Activated CD8-positive, alpha-beta T cell treated with anti-CD3 and anti-CD28 coated beads for 36 hours (primary cell): ENCODE data around the gene MAPK6. TPM values are rescaled to one million over a fixed set of nuclear protein-coding genes. Genes with fewer than 3 reads are reported as not detected.
"Not testable (repeated sequence)": the region's sequence is repeated elsewhere in the genome, so short reads cannot be mapped to it uniquely, and the experiment has no call there.

Source experiments
- ATAC-seq: fragments of 200-7000 bp; cut with Tn5 transposase; one replicate; pipeline ENCODE4 v1.10.0; 2021; ENCODE audit warnings: mild to moderate bottlenecking, moderate library complexity
- CTCF ChIA-PET: fragments of 350-600 bp; sonication (Branson Sonifier 250); formaldehyde crosslinking; loops from one replicate; lab custom pipeline; 2021; ENCODE audit warnings: antibody characterized with exemption; lab: Charles Lee
- POLR2A ChIA-PET: fragments of 350-600 bp; sonication (Branson Sonifier 250); formaldehyde crosslinking; loops from one replicate; lab custom pipeline; 2021; ENCODE audit warnings: antibody characterized with exemption; lab: Charles Lee
- DNase-seq: peaks from one replicate; pipeline ENCODE4 v3.0.0-alpha.2; 2020
- H3K27ac Mint-ChIP-seq: one replicate; pipeline ENCODE4 v1.8.0; 2021; ENCODE audit warnings: mild to moderate bottlenecking, mixed read lengths
- H3K27me3 Mint-ChIP-seq: one replicate; pipeline ENCODE4 v1.8.0; 2021; ENCODE audit warnings: mixed read lengths
- H3K36me3 Mint-ChIP-seq: one replicate; pipeline ENCODE4 v1.8.0; 2021; ENCODE audit warnings: low read depth, mixed read lengths
- H3K4me1 Mint-ChIP-seq: one replicate; pipeline ENCODE4 v1.8.0; 2021; ENCODE audit warnings: low read depth, mixed read lengths
- H3K4me3 Mint-ChIP-seq: one replicate; pipeline ENCODE4 v1.8.0; 2021; ENCODE audit warnings: mild to moderate bottlenecking, moderate library complexity, mixed read lengths
- H3K9me3 Mint-ChIP-seq: one replicate; pipeline ENCODE4 v1.8.0; 2021; ENCODE audit warnings: mixed read lengths
- intact Hi-C: fragments of 100-400 bp; cut with micrococcal nuclease; formaldehyde crosslinking; loops from one replicate; pipeline ENCODE4 v1.10.0; 2022
- total RNA-seq, 2 experiments: library from RNA; stranded (reverse); gene quantifications; one replicate each; pipeline ENCODE4 v1.2.3, GENCODE V29; 2021
- TF ChIP-seq, protein P1 (sequence below): fragments of 200-600 bp; IDR thresholded peaks from one replicate; pipeline ENCODE4 v1.8.0; 2022; ENCODE audit warnings: antibody characterized with exemption, mild to moderate bottlenecking

Gene MAPK6
- total RNA-seq, 2 experiments from 2014 or later = 40.5 to 42.2 TPM

DNA sequence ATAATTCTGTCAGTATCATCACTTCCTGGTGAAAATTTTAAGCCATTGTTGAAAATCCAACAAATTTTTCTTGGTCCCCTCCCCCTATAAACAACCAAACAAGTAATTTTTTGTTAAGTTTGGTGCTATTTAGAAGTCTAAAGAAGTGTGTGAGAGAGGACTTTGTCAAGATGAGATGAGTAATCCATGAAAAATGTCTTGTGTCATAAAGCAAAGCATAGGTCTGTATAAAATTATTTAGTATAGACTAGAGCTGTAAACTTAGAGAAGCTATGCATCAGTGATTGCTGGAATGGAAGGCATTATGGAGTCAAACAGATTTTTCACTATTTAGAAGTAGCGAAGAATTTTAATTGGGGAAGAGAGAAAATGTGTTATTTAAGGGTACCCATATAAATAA is 31.4 kb downstream of the MAPK6 start:
- no peak overlapping the region for H3K4me3 Mint-ChIP-seq
- CTCF ChIA-PET = interaction anchor here (1.1 kb wide), 1 partner anchor 126 kb away, joined by 3 read pairs; no protein-coding TSS in a partner anchor
- H3K27me3 Mint-ChIP-seq = no peaks in the 10 kb centered on the region
- intact Hi-C loops = no loop called here
- no peak overlapping the region for H3K27ac Mint-ChIP-seq
- DNase-seq (no peak), ATAC-seq (no peak)
- H3K36me3 Mint-ChIP-seq = peaks cover 40% of the 10 kb centered on the region
- H3K4me1 Mint-ChIP-seq = peaks cover 19% of the 10 kb centered on the region
- POLR2A ChIA-PET = interaction anchor here (1.3 kb wide), 1 partner anchor 78 kb away, joined by 3 read pairs; no protein-coding TSS in a partner anchor
- TF ChIP-seq, protein P1, sequence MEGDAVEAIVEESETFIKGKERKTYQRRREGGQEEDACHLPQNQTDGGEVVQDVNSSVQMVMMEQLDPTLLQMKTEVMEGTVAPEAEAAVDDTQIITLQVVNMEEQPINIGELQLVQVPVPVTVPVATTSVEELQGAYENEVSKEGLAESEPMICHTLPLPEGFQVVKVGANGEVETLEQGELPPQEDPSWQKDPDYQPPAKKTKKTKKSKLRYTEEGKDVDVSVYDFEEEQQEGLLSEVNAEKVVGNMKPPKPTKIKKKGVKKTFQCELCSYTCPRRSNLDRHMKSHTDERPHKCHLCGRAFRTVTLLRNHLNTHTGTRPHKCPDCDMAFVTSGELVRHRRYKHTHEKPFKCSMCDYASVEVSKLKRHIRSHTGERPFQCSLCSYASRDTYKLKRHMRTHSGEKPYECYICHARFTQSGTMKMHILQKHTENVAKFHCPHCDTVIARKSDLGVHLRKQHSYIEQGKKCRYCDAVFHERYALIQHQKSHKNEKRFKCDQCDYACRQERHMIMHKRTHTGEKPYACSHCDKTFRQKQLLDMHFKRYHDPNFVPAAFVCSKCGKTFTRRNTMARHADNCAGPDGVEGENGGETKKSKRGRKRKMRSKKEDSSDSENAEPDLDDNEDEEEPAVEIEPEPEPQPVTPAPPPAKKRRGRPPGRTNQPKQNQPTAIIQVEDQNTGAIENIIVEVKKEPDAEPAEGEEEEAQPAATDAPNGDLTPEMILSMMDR = no peak
- no peaks in the 10 kb centered on the region for H3K9me3 Mint-ChIP-seq

DNA sequence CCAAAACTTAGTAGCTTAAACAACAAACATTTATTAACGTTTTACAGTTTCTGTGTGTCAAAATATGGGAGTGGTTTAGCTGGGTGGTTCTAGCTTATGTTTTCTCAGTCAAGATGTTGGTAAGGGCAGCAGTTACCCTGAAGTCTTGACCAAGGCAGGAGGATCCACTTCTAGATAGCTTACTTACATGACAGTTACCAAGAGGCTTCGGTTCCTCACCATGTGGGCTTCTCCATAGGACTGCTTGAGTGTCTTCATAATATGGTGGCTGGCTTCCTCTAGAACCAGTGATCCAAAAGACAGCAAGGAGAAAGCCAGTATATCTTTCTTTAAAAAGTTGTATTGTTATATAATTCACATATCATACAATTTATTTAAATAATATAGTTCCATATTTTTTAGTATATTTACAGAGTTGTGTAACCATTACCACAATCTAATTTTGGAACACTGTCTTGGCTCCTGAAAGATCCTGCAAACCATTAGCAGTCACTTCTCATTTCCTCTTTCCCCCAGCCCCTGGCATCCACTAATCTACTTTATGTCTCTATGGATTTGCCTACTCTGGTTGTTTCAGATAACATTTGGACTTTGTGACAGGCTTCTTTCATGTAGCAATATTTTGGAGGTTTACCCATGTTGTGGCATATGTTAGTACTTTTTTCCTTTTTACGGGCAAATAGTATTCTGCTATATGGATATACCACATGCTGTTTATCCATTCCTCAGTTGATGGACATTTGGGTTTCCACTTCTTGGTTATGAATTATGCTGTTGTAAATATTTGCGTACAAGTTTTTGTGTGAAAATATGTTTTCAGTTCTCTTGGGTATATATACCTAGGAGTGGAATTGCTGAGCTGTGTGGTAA is 33.3 kb downstream of the MAPK6 start:
- DNase-seq (no peak), ATAC-seq (no peak)
- ChIA-PET POLR2A (no interaction called here), CTCF (interaction anchor here (1.1 kb wide), 1 partner anchor 26 kb away, joined by 5 read pairs; no protein-coding TSS in a partner anchor)
- Mint-ChIP-seq H3K9me3 (no peaks in the 10 kb centered on the region), H3K4me1 (peaks cover 4% of the 10 kb centered on the region), H3K36me3 (peaks cover 34% of the 10 kb centered on the region), H3K27ac (no peak overlapping the region), H3K27me3 (no peaks in the 10 kb centered on the region), H3K4me3 (no peak overlapping the region)
- TF ChIP-seq, protein P1 = no peak
- intact Hi-C loops = no loop called here

DNA sequence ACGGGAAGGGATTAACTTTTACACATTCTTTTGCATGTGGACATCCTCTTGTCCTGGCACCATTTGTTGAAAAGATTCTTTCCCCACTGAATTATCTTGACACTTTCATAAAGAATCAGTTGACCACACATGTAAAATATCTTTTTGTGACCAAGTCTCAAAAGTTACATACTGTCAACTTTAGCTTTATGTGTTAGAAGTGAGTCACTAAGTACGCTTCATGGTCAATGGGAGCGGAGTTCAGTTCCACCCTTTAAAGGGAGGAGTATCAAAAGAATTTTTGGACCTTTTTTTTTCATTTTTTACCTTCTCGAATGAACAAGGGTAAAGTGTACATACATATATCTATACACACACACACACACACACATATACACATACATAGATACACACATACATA is 35.4 kb downstream of the MAPK6 start:
- Mint-ChIP-seq H3K4me1 (no peaks in the 10 kb centered on the region), H3K9me3 (no peaks in the 10 kb centered on the region), H3K36me3 (peaks cover 32% of the 10 kb centered on the region), H3K27me3 (no peaks in the 10 kb centered on the region), H3K4me3 (no peak overlapping the region), H3K27ac (no peak overlapping the region)
- TF ChIP-seq, protein P1 = no peak
- ChIA-PET POLR2A (interaction anchor here (0.5 to 1.3 kb wide), 2 partner anchors 8 to 65 kb away, joined by 3 to 4 read pairs; no protein-coding TSS in a partner anchor), CTCF (interaction anchor here (0.6 to 2.0 kb wide), 2 partner anchors 24 to 154 kb away, joined by 3 to 8 read pairs; no protein-coding TSS in a partner anchor)
- intact Hi-C loops = no loop called here
- DNase-seq (no peak), ATAC-seq (no peak)

DNA sequence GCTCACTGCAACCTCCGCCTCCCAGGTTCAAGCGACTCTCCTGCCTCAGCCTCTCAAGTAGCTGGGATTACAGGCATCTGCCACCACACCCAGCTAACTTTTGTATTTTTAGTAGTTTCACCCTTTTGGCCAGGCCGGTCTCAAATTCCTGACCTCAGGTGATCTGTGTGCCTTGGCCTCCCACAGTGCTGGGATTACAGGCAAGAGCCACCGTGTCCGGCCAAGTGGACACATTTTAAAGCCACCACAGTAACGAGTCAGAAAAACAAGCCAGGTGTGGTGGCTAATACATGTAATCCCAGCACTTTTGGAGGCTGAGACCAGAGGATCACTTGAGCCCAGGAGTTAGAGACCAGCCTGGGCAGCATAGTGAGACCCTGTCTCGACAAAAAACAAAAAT is 35.8 kb downstream of the MAPK6 start:
- H3K27me3 Mint-ChIP-seq, H3K27ac Mint-ChIP-seq, H3K4me3 Mint-ChIP-seq, DNase-seq, intact Hi-C loops, ATAC-seq, H3K4me1 Mint-ChIP-seq, H3K9me3 Mint-ChIP-seq: not testable (repeated sequence)
- CTCF ChIA-PET = interaction anchor here (2.0 kb wide), 1 partner anchor 24 kb away, joined by 8 read pairs; no protein-coding TSS in a partner anchor
- H3K36me3 Mint-ChIP-seq = peaks cover 32% of the 10 kb centered on the region
- POLR2A ChIA-PET = interaction anchor here (0.5 to 1.3 kb wide), 2 partner anchors 9 to 65 kb away, joined by 3 to 4 read pairs; no protein-coding TSS in a partner anchor

DNA sequence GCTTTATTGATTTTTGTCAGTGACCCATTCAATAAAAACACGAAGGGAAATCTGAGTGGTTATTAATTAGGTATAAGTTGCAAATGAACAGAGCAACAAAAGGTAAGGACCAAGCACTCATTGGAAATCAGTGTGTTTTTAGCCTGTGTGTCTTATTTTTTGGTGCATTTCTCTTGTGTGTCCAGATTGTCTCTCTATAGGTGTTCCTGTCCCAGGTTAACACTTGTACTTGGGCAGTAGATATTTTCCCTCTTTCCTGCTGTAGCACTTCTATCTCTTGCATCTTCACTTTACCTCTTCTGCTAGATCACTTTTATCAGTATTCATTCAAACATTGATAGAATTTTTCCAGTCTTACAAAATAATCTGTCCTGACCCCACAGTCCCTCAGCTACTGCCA is 37.0 kb downstream of the MAPK6 start:
- H3K4me3 Mint-ChIP-seq = no peak overlapping the region
- no peaks in the 10 kb centered on the region for H3K9me3 Mint-ChIP-seq
- H3K4me1 Mint-ChIP-seq = no peaks in the 10 kb centered on the region
- POLR2A ChIA-PET = no interaction called here
- peaks cover 30% of the 10 kb centered on the region for H3K36me3 Mint-ChIP-seq
- DNase-seq = no peak
- H3K27me3 Mint-ChIP-seq = no peaks in the 10 kb centered on the region
- TF ChIP-seq, protein P1 = no peak
- intact Hi-C loops = no loop called here
- ATAC-seq = no peak
- CTCF ChIA-PET = no interaction called here
- H3K27ac Mint-ChIP-seq = no peak overlapping the region
